NCI-H526 treated with DMSO at 0.1 percent for 48 hours (cell line): ENCODE measurements around the gene OGFR.

ENCODE experiments used
- DNase-seq: peaks from one replicate; lab custom pipeline; 2025; lab: John Stamatoyannopoulos, UW

Gene OGFR

DNA sequence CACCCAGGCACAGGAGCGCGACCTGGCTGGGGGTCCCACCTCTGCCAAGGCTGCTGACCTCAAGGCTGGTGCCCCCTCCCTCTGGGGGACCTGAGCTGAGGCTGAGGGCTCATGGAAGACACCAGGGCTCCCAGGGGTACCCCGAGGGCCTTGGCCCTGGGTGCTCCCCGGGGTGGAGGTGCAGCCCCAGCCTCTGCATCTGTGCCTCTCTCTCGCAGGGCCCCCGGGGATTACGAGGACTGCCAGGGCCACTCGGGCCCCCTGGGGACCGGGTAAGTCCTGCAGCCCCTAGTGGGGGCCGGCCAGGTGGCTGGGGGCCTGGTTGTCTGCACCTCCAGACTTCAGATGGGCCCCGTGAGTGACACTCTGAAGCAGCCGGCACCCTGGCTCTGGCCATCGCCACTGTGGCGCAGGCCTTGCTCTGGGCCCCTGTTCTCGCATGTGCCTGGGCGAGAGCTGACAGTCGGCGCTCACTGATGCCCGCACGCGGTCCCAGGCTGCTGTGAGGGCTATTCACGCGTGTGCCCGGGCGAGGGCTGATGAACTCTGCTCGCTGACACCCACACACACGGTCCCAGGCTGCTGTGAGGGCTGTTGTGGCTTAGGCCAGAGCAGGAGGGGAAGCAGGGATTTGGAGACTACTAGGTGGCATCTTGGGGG, 21.5 kb downstream of the OGFR start:
- DNase-seq, result no peak

DNA sequence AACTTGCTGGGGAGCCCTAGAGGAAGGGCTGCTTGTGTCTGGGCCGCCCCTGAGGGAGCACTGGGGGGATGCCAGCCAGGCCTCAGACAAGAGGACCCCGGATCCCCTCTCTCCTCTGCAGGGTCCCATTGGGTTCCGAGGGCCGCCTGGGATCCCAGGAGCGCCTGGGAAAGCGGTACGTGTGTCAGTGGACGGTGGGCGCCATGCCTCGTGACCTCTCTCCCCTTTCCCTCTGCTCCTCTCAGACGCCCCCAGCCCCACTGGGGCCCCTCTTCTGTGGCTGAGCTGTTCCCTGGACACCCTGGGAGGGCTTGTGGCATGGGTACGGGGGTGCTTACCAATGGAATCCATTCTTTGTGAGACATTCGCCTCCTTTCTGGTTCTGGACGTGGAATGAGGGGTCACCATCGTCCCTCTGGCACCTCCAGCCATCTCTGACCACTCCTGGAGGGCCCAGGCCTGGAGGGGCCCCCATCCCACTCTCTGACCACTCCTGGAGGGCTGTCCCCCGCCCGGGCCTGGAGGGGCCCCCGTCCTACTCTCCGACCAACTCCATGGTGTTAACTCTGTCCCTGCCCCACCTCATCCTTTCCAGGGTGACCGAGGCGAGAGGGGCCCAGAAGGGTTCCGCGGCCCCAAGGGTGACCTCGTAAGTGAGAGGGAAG, 22.1 kb downstream of the OGFR start:
- no peak for DNase-seq

DNA sequence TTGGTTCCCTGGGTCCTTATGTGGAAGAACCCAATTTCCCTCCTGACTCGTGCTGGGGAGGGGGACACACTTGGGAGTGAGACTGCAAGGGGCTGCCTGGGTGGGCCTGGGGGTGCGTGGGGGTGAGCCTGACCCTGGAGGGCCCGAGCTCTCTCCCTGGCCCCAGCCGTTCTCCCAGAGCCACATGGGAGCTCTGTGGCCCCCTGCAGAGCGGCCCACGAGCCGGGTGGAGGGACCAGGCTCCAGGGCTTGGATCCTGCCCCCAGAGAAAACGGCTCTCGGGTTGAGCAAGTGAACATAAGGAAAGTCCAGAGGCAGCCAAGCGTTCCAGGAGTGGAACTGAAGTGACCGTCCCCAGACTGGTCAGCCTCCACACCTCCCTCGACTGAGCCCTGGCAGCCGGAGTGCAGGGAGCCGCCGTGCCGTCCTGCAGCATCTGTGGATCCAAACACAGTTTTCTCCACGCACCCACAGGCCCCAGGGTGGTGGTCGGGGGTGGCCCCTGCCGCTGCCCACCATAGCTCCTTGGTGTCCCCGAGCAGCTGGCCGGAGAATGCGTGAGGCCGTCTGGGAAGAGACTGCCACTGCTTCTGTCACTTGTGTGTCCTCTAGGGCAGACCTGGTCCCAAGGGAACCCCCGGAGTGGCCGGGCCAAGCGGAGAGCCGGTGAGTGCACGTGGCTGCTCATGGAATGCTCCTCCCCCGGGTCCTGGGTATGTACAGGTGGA, 22.8 kb downstream of the OGFR start:
- DNase-seq, result no peak

DNA sequence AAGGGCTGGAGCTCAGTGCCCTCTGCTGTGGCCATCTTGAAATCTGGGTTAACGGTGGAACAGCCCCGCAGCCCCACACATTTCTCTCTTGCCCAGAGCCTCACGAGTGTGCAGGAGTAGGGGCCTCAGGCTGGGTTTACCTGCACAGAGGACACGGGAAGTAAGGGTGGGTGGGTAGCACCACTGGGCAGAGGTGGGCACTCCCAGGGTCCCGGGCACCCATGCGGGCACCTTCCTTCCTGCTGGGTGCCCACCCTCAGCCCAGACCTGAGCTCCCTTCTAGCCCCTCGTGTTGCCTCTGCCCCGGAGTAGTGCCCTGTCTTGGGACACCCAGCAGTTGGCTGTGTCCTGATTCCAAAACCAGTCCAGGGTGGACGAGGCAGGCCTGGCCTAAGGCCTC, 23.4 kb downstream of the OGFR start:
- no peak for DNase-seq

DNA sequence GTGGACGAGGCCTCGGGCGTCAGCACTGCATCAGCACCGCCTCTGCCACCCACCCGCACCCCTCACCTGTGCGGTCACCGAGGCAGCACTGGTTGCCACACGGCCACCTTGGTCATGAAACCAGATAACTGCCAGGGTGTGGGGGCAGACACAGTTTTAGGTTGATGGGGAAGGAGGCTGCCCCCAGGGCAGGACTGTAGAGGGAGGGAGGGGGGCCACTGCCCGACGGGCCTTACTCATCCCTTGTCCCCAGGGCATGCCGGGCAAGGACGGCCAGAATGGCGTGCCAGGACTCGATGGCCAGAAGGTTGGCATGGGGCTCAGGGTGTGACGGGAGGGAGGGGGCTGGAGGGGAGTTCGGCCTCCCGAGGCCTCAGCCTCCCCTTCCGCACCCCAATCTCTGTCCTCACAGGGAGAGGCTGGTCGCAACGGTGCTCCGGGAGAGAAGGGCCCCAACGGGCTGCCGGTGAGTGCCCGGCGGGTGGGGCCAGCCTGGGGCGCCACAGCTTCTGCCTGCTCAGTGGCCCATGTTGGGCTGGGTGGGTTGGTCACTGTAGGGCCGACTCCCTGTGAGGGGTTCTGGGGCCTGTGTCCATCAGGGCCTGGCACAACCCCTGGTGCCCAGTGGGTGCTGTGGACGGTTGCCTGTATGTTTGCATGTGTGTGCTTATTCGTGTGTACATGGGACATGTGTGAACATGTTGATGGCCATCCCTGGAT, 24.0 kb downstream of the OGFR start:
- DNase-seq, result no peak

DNA sequence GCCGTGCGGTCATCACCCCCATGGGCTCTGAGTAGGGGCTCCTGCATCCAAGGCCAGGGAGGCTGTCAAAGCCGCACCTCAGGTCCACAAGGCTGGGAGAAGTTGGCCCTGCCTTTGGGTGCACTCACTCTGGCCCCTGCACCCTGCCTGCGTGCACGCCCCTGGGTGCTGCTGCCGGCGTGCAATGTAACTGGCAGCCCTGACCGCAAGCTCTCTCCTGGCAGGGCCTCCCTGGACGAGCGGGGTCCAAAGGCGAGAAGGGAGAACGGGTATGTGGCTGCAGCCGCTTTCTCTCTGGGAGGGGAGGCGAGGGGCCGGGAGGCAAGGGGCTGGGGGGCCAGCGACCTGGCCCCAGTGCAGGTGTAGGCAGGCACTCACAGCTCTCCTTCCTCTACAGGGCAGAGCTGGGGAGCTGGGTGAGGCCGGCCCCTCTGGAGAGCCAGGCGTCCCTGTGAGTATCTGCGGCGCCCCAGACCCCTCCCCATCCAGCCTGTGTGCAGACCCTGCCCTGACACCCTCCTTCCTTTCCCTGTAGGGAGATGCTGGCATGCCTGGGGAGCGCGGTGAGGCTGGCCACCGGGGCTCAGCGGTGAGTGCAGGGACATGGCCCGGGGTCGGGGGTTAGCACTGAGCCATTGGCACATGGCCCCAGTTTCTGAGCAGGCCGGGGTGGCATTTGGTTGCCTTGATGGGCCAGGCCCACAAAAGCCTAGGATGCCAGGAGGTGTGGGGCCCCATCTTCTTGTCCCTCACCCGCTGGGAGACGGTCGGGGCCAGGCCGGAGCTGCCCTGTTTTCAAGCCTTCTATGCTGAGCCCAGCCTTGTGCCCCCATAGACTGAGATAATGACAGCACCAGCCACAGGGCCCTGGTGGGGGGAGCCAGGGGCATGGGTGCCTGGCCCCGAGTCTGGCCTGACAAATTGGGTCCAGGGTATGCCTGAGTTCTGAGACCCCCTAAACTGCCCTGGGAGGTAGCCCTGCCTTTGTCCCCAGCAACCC, 24.9 kb downstream of the OGFR start:
- no peak for DNase-seq

DNA sequence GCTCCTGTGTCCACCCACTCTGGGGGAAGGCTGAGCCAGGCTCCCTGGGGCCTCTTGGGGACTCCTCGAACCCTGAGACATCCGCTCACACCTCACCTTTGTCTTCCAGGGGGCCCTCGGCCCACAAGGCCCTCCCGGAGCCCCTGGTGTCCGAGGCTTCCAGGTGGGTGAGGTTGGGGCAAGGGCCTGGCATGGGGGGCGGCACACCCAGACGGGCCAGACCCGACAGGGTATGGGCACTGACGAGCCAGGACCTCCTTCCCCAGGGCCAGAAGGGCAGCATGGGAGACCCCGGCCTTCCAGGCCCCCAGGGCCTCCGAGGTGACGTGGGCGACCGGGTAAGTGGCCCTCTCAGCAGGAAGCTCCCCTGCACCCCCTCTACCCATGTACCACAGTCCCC, 25.6 kb downstream of the OGFR start:
- DNase-seq, result no peak

DNA sequence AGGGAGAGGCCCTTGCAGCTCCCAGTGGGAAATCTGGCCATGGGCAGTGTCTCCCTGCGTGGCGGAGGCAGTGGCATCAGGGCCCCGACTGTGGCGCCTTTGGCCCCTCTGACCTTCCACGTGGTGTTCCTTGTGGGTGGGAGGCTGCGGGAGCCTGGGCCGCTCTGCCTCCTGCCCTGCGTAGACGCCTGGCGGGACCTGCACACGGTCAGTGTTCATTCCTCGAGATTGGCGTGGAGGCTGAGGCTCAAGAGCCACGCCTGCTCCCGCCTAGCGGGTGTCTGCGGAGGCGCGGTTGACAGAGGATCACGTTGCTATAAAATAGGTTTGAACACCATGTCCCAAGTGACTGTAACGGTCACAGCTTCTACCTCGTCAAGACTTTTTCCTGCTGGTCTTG, 26.2 kb downstream of the OGFR start:
- no peak for DNase-seq

DNA sequence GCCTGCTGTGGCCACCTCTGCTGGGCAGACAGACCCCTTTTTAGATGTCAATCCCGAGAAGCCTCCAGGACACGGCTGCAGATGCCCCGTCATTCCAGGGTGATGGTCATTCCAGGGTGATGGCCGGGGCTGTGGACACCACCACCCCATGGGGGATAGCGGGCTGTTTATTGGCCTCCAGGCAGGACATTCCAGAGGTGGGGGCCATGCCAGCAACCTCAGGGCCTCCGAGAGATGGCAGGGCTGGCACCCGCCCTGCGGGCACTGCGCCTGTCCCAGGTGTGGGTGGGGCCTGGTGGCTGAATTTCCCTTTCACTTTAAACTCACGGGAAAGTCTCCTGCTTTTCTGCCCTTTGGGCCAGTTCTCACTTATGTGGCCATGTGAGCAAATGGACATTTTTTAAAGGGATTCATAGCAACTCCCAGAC, 26.7 kb downstream of the OGFR start:
- DNase-seq, result no peak

DNA sequence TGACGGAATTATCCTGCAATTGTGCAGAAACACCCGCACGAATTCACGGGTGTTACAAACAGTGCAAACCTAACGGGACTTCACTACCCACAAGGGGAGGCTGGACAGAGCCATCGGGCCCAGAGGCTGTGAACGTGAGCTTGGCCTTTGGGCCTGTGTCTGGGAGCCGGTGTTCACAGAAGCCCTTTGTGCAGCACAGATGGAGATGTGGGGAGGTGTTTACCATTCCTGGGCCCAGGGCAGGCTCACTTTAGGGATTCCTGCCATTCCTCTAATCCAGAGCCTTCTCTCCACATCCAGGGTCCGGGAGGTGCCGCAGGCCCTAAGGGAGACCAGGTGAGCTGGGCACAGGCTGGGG, 27.2 kb downstream of the OGFR start:
- DNase-seq, result no peak

DNA sequence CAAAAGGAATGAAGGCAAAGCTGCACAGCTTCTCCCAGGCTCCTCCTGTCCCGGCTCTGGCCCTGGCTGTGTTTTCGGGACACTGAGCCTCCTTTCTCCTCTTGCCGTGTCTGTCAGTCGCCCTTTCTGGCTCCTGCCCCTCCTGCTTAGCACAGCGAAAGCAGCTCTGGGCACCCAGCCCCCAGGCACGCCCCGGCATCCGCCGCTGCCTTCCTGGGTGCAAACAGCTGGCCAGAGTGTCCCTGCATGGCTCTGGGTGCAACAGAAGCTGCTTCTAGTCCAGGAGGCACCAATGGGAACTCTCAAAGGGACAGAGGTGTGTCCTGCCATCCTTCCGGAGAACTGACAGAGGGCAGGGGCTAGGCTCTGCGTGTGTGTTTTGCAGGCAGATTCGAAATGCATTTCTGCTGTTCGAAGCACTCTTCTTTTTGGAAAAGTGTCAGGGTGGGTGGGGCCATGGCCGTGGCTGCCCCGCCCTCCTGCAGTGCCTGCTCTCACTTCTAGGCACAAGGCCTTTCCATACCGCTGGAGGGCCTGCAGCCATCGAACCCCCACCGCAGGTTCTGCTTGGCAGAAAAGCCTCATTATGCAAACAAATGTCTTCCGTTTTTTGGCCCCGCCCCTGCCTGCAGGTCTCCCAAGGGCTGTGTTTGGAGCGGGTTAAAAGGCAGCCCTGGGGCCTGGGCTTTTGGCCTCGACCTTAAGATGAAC, 27.7 kb downstream of the OGFR start:
- DNase-seq, result peak; percentile 88

DNA sequence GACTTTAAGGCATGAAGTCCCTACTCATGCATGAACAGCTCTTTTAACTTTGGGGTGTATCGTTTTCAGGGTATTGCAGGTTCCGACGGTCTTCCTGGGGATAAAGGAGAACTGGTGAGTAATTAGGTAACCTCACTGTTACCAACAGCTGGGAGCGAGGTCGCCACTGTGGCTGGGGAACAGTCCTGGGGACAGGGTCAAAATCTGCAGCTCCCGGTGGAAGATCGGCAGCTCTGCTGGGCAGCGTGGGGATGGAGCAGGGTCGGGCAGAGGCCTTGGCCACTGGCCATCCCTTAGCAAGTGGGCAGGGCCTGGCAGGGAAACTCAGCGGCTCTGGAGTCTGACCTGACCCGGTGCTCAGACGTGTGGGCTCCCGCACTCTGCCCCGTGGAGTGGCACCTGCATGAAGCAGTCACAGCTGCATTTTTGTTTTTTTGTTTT, 28.3 kb downstream of the OGFR start:
- DNase-seq, result no peak

DNA sequence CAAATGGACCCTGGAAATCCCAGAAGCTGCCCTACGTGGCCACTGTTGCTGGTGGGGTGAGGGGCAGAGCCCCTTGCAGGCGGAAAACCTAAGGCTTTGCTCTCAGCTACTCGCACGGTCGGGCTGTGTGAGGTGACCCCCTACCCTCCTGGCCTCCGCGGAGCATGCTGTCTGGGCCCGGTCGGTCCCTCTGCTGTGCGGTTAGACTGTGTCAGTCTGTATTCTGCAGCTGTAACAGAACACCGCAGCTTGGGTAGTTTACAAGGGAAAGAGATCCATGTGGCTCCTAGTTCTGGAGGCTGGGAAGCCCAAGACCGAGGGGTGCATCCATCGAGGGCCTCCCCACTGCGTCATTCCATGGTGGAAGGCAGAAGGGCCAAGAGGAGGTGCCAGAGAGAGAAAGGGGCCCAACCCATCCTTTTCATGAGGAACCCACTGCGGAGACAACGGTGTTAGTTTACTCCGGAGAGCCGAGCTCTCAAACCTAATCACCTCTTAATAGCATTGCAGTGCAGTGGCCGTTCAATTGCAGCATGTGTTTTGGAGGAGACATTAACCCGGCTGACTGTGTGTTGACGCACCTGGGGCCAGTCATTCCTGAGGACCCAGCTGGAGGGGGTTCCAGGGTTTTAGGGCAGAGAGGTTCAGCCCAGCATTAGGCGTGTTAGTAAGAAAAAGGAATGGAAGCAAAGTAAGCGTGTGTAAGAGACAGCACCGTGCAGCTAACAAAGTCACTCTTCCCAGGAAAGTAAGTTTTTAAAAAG, 30.5 kb downstream of the OGFR start:
- DNase-seq, result no peak

DNA sequence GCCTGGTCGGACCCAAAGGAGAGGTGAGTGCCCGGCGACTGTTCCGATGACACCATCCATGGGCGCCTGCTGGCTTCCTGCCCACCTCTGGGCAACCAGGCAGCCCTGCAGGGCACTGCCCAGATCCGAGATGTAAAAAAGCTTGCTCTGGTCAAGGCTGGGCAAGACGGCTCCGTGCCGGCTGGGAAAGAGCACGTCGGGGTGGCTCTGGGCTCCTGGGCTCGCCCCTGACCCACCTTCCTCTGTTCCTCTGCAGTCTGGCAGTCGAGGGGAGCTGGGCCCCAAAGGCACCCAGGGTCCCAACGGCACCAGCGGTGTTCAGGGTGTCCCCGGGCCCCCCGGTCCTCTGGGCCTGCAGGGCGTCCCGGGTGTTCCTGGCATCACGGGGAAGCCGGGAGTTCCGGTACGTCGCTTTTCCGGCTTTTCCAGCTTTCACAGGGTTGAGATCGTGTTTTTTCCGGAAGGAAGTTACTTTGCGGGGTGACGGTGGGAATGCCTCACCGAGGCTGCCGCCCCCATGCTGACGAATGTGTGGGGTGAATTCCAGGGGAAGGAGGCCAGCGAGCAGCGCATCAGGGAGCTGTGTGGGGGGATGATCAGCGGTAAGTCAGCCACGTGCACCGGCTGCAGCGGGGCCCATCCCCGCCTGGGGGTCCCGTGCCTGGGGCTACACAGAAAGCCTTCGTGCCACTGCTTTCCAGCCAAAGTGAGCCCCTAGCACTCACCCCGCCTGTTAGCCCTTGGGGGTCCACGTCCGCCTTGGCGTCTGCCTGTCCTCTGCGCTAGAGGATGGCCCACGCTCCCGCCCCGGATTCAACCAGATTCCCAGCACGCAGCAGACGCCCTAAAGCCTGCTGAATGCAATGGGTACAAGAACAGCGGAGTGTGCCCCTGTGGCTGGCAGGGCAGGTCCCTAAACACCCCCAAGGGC, 31.6 kb downstream of the OGFR start:
- no peak for DNase-seq

DNA sequence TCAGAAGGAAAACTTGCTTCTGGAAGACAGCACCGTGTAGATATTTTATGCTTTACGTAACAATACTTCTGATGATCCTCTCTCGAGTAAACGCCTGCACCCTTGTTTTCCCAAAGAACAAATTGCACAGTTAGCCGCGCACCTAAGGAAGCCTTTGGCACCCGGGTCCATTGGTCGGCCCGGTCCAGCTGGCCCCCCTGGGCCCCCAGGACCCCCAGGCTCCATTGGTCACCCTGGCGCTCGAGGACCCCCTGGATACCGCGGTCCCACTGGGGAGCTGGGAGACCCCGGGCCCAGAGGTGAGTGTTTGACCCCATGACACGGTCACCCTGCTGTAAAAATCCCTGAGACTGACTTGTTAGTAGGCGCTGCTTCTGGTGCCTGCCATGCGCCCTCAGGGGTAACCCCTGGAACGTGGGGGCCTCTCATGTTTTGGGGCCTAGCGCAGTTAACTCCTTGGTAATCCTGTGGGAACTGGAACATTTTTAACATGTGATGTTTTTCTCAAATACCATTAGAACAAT, 32.4 kb downstream of the OGFR start:
- DNase-seq, result no peak

DNA sequence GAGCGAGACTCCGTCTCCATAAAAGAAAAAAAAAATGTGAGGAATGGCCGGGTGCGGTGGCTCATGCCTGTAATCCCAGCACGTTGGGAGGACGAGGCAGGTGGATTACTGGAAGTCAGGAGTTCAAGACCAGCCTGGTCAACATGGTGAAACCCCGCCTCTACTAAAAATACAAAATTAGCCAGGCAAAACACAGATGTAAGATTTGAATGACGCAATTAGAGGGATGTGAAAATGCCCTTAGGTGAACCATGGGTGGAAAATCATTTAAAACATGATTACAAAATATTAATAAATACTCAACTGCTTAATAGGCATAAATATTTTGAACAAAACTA, 33.1 kb downstream of the OGFR start:
- DNase-seq, result no peak

DNA sequence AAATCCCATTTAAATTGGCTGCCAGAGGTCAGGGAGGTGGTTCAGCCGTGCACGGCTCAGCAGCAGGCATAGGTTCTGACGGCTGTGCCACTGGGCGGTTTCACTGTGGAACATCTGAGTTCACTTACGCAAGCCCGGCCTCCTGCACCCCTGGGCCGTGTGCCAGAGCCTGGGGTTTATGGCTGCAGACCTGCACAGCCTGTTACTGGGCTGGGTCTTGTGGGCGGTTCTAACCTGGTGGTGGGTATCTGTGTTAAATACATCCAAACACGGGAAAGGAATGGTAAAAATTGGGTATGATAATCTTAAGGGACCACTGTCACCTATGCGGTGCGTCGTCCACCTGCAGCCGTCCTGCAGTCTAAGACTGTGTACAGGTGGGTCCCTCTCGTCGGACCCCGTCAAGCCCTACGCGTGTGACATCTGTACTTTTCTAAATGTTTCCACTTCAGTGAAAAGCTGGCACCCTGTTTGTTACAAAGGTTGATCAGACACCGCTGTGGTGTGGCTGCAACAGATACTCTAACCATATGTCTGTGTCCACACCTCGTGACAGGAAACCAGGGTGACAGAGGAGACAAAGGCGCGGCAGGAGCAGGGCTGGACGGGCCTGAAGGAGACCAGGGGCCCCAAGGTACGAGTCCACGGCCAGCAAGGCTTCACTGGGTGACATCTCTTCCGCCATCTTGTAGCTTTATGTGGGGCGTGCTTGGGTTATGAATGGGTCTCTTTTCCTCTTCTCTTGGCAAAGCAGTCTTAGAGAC, 33.7 kb downstream of the OGFR start:
- DNase-seq, result no peak

DNA sequence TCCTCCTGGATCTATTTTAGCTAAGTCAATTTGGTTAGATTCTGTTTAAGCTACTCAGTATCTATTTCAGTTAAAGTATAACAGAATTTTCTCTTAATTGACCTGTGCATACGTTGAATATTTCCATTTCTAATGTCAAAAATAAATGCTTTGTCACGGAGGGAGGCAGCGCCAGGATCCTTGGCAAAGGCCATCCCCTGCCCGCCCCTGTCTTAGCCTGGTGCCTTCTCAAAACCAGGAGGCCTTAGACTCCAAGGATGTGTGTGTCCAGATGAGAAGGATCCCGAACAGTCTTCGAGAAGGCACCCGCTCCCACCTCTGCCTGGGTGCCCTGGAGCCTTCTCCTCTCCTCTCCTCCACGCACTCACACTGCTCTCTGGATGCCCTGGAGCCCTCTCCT, 34.6 kb downstream of the OGFR start:
- no peak for DNase-seq
